ENCODE data around the gene FCHO2. TPM values are rescaled to one million over a fixed set of nuclear protein-coding genes. Genes with fewer than 3 reads are reported as not detected.

FCHO2 gene
- total RNA-seq, 6 experiments from 2014 or later, result 16.6 to 24.8 (median 19.2) TPM

DNA sequence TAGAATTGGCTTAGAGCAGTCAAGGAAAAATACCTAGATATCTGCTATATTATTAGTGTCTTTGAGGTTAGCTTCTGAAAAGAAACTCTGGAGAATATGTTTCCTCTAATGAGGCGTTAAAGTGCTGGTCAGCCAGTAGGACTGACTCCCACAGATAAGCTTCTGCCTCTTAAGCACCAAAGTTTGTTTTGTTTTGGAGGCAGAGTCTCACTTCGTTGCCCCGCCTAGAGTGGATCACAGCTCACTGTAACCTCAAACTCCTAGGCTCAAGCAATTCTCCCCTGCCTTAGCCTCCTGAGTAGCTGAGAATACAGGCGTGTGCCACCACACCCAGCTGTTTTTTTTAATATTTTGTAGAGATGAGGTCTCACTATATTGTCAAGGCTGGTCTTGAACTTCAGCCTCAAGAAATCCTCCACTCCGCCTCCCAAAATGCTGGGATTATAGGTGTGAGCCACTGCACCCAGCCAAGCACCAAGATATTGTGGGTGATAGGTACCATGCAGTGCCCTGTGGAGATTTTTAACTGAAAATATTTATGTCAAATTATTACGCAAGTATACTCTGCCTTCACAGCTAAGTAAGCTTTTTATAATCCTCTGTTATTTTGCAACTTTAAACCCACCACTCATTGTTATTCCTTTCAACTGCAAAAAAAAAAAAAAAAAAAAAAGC lies 139.9 kb downstream of the FCHO2 start:
- Mint-ChIP-seq H3K4me1 (ENCODE audit: low read depth) (peaks cover 19% of the 10 kb centered on the region), H3K4me3 (no peak overlapping the region), H3K36me3 (ENCODE audit: low read depth) (peaks cover 10% of the 10 kb centered on the region), H3K27me3 (ENCODE audit: insufficient read depth) (peaks cover 1% of the 10 kb centered on the region; the same call in 1 of the 2 replicates), H3K27ac (no peak overlapping the region), H3K9me3 (peaks cover 13% of the 10 kb centered on the region)
- TF ChIP-seq, protein P1, sequence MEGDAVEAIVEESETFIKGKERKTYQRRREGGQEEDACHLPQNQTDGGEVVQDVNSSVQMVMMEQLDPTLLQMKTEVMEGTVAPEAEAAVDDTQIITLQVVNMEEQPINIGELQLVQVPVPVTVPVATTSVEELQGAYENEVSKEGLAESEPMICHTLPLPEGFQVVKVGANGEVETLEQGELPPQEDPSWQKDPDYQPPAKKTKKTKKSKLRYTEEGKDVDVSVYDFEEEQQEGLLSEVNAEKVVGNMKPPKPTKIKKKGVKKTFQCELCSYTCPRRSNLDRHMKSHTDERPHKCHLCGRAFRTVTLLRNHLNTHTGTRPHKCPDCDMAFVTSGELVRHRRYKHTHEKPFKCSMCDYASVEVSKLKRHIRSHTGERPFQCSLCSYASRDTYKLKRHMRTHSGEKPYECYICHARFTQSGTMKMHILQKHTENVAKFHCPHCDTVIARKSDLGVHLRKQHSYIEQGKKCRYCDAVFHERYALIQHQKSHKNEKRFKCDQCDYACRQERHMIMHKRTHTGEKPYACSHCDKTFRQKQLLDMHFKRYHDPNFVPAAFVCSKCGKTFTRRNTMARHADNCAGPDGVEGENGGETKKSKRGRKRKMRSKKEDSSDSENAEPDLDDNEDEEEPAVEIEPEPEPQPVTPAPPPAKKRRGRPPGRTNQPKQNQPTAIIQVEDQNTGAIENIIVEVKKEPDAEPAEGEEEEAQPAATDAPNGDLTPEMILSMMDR (IDR thresholded peaks at IDR 0.05), result no peak
- no peak for DNase-seq

DNA sequence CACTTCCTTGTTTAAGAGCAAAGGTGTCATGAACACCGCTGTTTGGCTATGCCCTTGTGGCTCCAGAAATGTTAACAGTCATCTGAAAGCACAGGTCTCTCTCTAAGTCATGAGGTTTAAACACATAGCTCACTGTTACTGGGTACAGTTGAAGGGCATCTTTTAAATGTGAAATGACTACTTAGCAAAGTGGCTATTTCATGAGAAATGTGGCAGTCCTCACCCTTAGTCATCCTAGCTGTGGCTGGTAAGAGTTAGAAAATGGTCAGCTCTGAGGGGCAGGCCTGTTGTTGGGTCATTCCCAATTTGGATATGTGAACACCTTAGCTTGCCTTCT lies 140.4 kb downstream of the FCHO2 start:
- H3K9me3 Mint-ChIP-seq, result peaks cover 13% of the 10 kb centered on the region
- H3K27ac Mint-ChIP-seq, result no peak overlapping the region
- H3K27me3 Mint-ChIP-seq (ENCODE audit: insufficient read depth), result peaks cover 1% of the 10 kb centered on the region; the same call in 1 of the 2 replicates
- peaks cover 10% of the 10 kb centered on the region for H3K36me3 Mint-ChIP-seq (ENCODE audit: low read depth)
- peaks cover 19% of the 10 kb centered on the region for H3K4me1 Mint-ChIP-seq (ENCODE audit: low read depth)
- TF ChIP-seq, protein P1 (IDR thresholded peaks at IDR 0.05), result no peak
- H3K4me3 Mint-ChIP-seq, result no peak overlapping the region
- no peak for DNase-seq

DNA sequence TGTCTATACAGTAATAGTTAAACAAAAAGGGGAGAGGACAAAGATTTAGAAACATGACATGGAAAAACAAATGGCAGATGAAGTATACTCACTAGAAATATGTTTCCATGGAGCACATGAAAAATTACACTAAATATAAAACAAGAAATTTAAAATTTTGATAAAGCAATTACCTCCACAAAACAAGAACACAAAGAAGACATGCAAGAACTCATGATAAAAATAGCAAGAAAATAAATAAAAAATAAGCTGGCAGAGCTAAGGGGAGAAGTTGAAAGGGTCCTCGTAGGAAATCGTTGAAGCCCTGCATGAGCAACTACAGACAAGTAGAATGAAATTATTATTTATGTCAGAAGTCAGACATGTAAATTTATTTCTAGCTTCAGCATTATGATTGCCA lies 141.9 kb downstream of the FCHO2 start:
- H3K27me3 Mint-ChIP-seq (ENCODE audit: insufficient read depth), result peaks cover 1% of the 10 kb centered on the region; the same call in 1 of the 2 replicates
- TF ChIP-seq, protein P1 (IDR thresholded peaks at IDR 0.05), result no peak
- no peak overlapping the region for H3K27ac Mint-ChIP-seq
- H3K36me3 Mint-ChIP-seq (ENCODE audit: low read depth), result peaks cover 10% of the 10 kb centered on the region
- no peak for DNase-seq
- H3K4me3 Mint-ChIP-seq, result no peak overlapping the region
- H3K4me1 Mint-ChIP-seq (ENCODE audit: low read depth), result peaks cover 19% of the 10 kb centered on the region
- peaks cover 13% of the 10 kb centered on the region for H3K9me3 Mint-ChIP-seq

DNA sequence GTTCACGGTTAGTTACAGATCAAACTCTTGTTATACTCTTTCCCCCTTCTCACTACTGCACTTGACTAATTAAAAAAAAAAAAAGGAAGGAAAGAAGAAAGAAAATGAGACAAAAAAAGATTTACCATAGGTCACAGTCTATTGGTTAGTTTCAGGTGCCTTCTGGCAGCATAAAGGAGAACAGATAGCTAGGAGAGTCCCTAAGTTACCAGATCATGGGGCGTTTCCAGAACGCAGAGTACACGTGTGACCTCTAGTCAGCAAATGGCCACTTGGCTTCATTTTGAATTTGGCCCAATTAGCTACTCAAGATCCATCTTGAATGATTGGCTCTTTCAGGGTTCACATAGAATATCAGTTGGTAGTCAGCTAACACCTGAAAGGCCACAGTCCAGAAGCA lies 144.3 kb downstream of the FCHO2 start:
- H3K4me3 Mint-ChIP-seq, result no peak overlapping the region
- TF ChIP-seq, protein P1 (IDR thresholded peaks at IDR 0.05), result no peak
- no peak for DNase-seq
- H3K9me3 Mint-ChIP-seq, result peaks cover 13% of the 10 kb centered on the region
- peaks cover 10% of the 10 kb centered on the region for H3K36me3 Mint-ChIP-seq (ENCODE audit: low read depth)
- no peak overlapping the region for H3K27ac Mint-ChIP-seq
- H3K4me1 Mint-ChIP-seq (ENCODE audit: low read depth), result peaks cover 1% of the 10 kb centered on the region
- no peaks in the 10 kb centered on the region; the same call in 1 of the 2 replicates for H3K27me3 Mint-ChIP-seq (ENCODE audit: insufficient read depth)

DNA sequence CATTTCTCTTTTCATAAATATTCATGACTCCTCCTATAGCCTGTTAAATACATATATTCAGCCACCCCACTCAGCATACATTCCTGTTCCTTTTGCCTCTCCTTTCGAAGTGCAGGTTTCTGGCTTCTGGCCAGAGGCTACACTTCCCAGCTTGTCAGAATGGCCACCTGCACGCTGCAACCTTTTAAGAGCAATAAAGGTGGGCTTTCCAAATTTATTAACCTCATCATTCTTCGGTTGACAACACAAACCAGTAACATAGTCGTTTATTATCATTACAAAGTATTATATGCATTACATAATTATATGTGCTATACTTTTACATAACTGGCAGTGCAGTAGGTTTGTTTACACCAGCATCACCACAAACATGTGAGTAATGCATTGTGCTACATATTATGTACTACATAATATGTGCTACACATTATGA lies 148.0 kb downstream of the FCHO2 start:
- Mint-ChIP-seq H3K4me3 (no peak overlapping the region), H3K27ac (no peak overlapping the region), H3K36me3 (ENCODE audit: low read depth) (0 out of 2 replicates have a peak, but pooled peaks cover 3% of the 10 kb centered on the region), H3K27me3 (ENCODE audit: insufficient read depth) (peaks cover 2% of the 10 kb centered on the region), H3K9me3 (peaks cover 9% of the 10 kb centered on the region; the same call in 1 of the 2 replicates), H3K4me1 (ENCODE audit: low read depth) (peaks cover 3% of the 10 kb centered on the region)
- DNase-seq, result no peak
- TF ChIP-seq, protein P1 (IDR thresholded peaks at IDR 0.05), result no peak
